H9 (cell line): ENCODE measurements around the gene TECPR2. TPM values are rescaled to one million over a fixed set of nuclear protein-coding genes. Genes with fewer than 3 reads are reported as not detected.

Experiments
- DNase-seq: peaks from one replicate; pipeline ENCODE4 v3.0.0-alpha.2; 2017
- H2AFZ ChIP-seq: one replicate; pipeline ENCODE4 v1.6.1; 2013; ENCODE audit warnings: mild to moderate bottlenecking, low read length, control low read depth, moderate library complexity
- H2AK5ac ChIP-seq: 2 replicates; pipeline ENCODE4 v1.6.1; 2013; ENCODE audit warnings: low read length, control low read depth, mixed read lengths; ENCODE audit not compliant: insufficient read length
- H2BK120ac ChIP-seq: one replicate; pipeline ENCODE4 v1.6.1; 2013; ENCODE audit warnings: low read depth, mild to moderate bottlenecking, low read length, control low read depth, inconsistent platforms; ENCODE audit not compliant: poor library complexity, severe bottlenecking
- H2BK12ac ChIP-seq: 2 replicates; pipeline ENCODE4 v1.6.1; 2013; ENCODE audit warnings: low read length, control low read depth, mixed read lengths, low read depth; ENCODE audit not compliant: insufficient read length
- H2BK15ac ChIP-seq: 2 replicates; pipeline ENCODE4 v1.6.1; 2013; ENCODE audit warnings: low read depth, low read length, control low read depth
- H2BK20ac ChIP-seq: one replicate; pipeline ENCODE4 v1.6.1; 2013; ENCODE audit warnings: low read depth, mild to moderate bottlenecking, low read length, control low read depth, inconsistent platforms; ENCODE audit not compliant: poor library complexity, severe bottlenecking
- H2BK5ac ChIP-seq: 2 replicates; pipeline ENCODE4 v1.6.1; 2013; ENCODE audit warnings: low read length, control low read depth, mixed read lengths; ENCODE audit not compliant: insufficient read length
- H3K14ac ChIP-seq: 2 replicates; pipeline ENCODE4 v1.6.1; 2013; ENCODE audit warnings: low read length, control low read depth; ENCODE audit not compliant: insufficient read depth
- H3K18ac ChIP-seq: 2 replicates; pipeline ENCODE4 v1.6.1; 2013; ENCODE audit warnings: low read depth, mild to moderate bottlenecking, mixed read lengths, low read length, control low read depth; ENCODE audit not compliant: insufficient read length
- H3K23ac ChIP-seq: 2 replicates; pipeline ENCODE4 v1.6.1; 2013; ENCODE audit warnings: low read length, control low read depth, mixed read lengths, low read depth; ENCODE audit not compliant: insufficient read length
- H3K23me2 ChIP-seq: 2 replicates; pipeline ENCODE4 v1.6.1; 2013; ENCODE audit warnings: low read depth, mild to moderate bottlenecking, mixed read lengths, low read length, control low read depth; ENCODE audit not compliant: insufficient read length, poor library complexity, severe bottlenecking
- H3K27ac ChIP-seq: 2 replicates; pipeline ENCODE4 v1.5.1; 2013; ENCODE audit warnings: low read length, control low read depth, mixed read lengths, low read depth; ENCODE audit not compliant: insufficient read length
- H3K27me3 ChIP-seq: 2 replicates; pipeline ENCODE4 v1.6.1; 2013; ENCODE audit warnings: low read length, control low read depth, inconsistent platforms; ENCODE audit not compliant: insufficient read depth
- H3K4ac ChIP-seq: 2 replicates; pipeline ENCODE4 v1.6.1; 2013; ENCODE audit warnings: low read depth, mild to moderate bottlenecking, control low read depth, inconsistent platforms, low read length, moderate library complexity
- H3K4me1 ChIP-seq: 2 replicates; pipeline ENCODE4 v1.6.1; 2013; ENCODE audit warnings: low read length, control low read depth, inconsistent platforms; ENCODE audit not compliant: insufficient read depth
- H3K4me2 ChIP-seq: 2 replicates; pipeline ENCODE4 v1.6.1; 2013; ENCODE audit warnings: low read length, control low read depth, mixed read lengths; ENCODE audit not compliant: insufficient read length, insufficient read depth
- H3K56ac ChIP-seq: 2 replicates; pipeline ENCODE4 v1.6.1; 2013; ENCODE audit warnings: low read depth, mild to moderate bottlenecking, mixed read lengths, low read length, control low read depth; ENCODE audit not compliant: insufficient read length
- H3K79me1 ChIP-seq: 2 replicates; pipeline ENCODE4 v1.6.1; 2013; ENCODE audit warnings: low read depth, mild to moderate bottlenecking, moderate library complexity, low read length, control low read depth, inconsistent platforms; ENCODE audit not compliant: insufficient read depth, poor library complexity, severe bottlenecking
- H3K79me2 ChIP-seq: 2 replicates; pipeline ENCODE4 v1.6.1; 2013; ENCODE audit warnings: low read length, control low read depth, inconsistent platforms; ENCODE audit not compliant: insufficient read depth
- H3K9ac ChIP-seq: 2 replicates; pipeline ENCODE4 v1.6.1; 2013; ENCODE audit warnings: low read length, control low read depth, mixed read lengths; ENCODE audit not compliant: insufficient read length; ENCODE audit errors: extremely low read depth
- H3K9me3 ChIP-seq: one replicate; pipeline ENCODE4 v1.6.1; 2013; ENCODE audit warnings: low read depth, low read length, inconsistent platforms; ENCODE audit not compliant: control insufficient read depth
- H3T11ph ChIP-seq: one replicate; pipeline ENCODE4 v1.6.1; 2013; ENCODE audit warnings: mild to moderate bottlenecking, low read length, control low read depth, inconsistent platforms
- H4K20me1 ChIP-seq: one replicate; pipeline ENCODE4 v1.6.1; 2013; ENCODE audit not compliant: control insufficient read depth, insufficient read length, insufficient read depth
- H4K5ac ChIP-seq: 2 replicates; pipeline ENCODE4 v1.6.1; 2013; ENCODE audit warnings: low read depth, mild to moderate bottlenecking, mixed read lengths, low read length, control low read depth; ENCODE audit not compliant: insufficient read length
- H4K8ac ChIP-seq: replicated peaks from 2 replicates; pipeline ENCODE4 v1.6.1; 2013; ENCODE audit warnings: low read length, control low read depth, mixed read lengths, low read depth; ENCODE audit not compliant: insufficient read length
- H4K91ac ChIP-seq: 2 replicates; pipeline ENCODE4 v1.6.1; 2013; ENCODE audit warnings: low read depth, mild to moderate bottlenecking, moderate library complexity, mixed read lengths, low read length, control low read depth; ENCODE audit not compliant: insufficient read length
- H3K27ac Mint-ChIP-seq, 3 experiments: 2 replicates in 2 of 3; 3 replicates in 1 of 3; pipeline ENCODE4 v1.8.0; 2020 to 2021; ENCODE audit warnings: mixed read lengths in 3 of 3, mild to moderate bottlenecking in 1 of 3, moderate library complexity in 1 of 3
- H3K27me3 Mint-ChIP-seq: 2 replicates; pipeline ENCODE4 v1.8.0; 2021; ENCODE audit warnings: low read depth, mild to moderate bottlenecking, moderate library complexity, mixed read lengths
- H3K36me3 Mint-ChIP-seq, 3 experiments: 2 replicates in 2 of 3; 3 replicates in 1 of 3; pipeline ENCODE4 v1.8.0; 2020 to 2021; ENCODE audit warnings: low read depth in 3 of 3, mixed read lengths in 3 of 3; ENCODE audit not compliant: insufficient read depth in 1 of 3
- H3K4me1 Mint-ChIP-seq, 2 experiments: 2 replicates each; pipeline ENCODE4 v1.8.0; 2020; ENCODE audit warnings: mixed read lengths in 2 of 2
- H3K4me3 Mint-ChIP-seq, 2 experiments: 2 replicates in 1 of 2; 3 replicates in 1 of 2; pipeline ENCODE4 v1.8.0; 2020 to 2021; ENCODE audit warnings: mild to moderate bottlenecking in 2 of 2, mixed read lengths in 2 of 2, moderate library complexity in 1 of 2
- H3K9me3 Mint-ChIP-seq, 2 experiments: 2 replicates in 1 of 2; 3 replicates in 1 of 2; pipeline ENCODE4 v1.8.0; 2020; ENCODE audit warnings: mild to moderate bottlenecking in 2 of 2, mixed read lengths in 2 of 2, moderate library complexity in 1 of 2
- CTCF ChIP-seq: fragments of 200-600 bp; sonication (generic); conservative IDR thresholded peaks from 3 replicates; pipeline ENCODE4 v1.8.0; 2021; ENCODE audit warnings: antibody characterized with exemption, mild to moderate bottlenecking
- WGBS: extraction: QIAGEN DNeasy Blood & Tissue Kit; methylation state at CpG from one replicate; pipeline ENCODE4 v1.1.7; 2013; ENCODE audit warnings: missing lambda C conversion rate, low lambda C conversion rate, mixed read lengths; ENCODE audit not compliant: insufficient read length; ENCODE audit errors: extremely low coverage; 5-methylcytosine and 5-hydroxymethylcytosine counted together
- total RNA-seq: library from RNA; stranded (reverse); gene quantifications from 2 replicates; pipeline ENCODE4 v1.2.1, GENCODE V29; 2021

Gene TECPR2
- total RNA-seq, 1 experiment from 2014 or later, result 15.4 TPM

GRCh38 chr14:102544046-102544746 is 181.5 kb downstream of the TECPR2 start:
- Histone ChIP-seq H2AK5ac (no peak overlapping the region), H3K79me2 (no peaks in the 10 kb centered on the region), H3K9ac (no peak overlapping the region), H2BK12ac (no peak overlapping the region), H3K4ac (no peak overlapping the region), H3K23me2 (no peaks in the 10 kb centered on the region), H3K14ac (peak overlapping the region; percentile 53), H2BK120ac (no peak overlapping the region), H4K20me1 (no peaks in the 10 kb centered on the region), H3K18ac (no peak overlapping the region), H3K56ac (no peak overlapping the region), H3K27ac (no peak overlapping the region), H2BK5ac (no peak overlapping the region), H3T11ph (no peak overlapping the region), H2AFZ (no peak overlapping the region), H2BK20ac (no peak overlapping the region), H3K9me3 (no peaks in the 10 kb centered on the region), H2BK15ac (no peak overlapping the region), H3K27me3 (no peaks in the 10 kb centered on the region), H3K23ac (no peak overlapping the region), H3K4me1 (no peaks in the 10 kb centered on the region), H3K79me1 (no peaks in the 10 kb centered on the region), H4K5ac (no peak overlapping the region), H3K4me2 (peak overlapping the region; percentile 7), H4K8ac (no peak overlapping the region), H4K91ac (no peak overlapping the region)
- H3K4me3 Mint-ChIP-seq, result peak overlapping the region; percentile 4 to 15; a peak in 2 of 5 replicates
- H3K36me3 Mint-ChIP-seq, result peaks cover 0 to 1% (median 0%) of the 10 kb centered on the region in 3 experiments; a peak in 1 of 7 replicates
- WGBS, result no CpG with 5 or more reads among the region's 43 CpGs
- H3K27ac Mint-ChIP-seq, result no peak overlapping the region
- TF ChIP-seq CTCF, result no peak
- H3K4me1 Mint-ChIP-seq, result peaks cover 22 to 27% of the 10 kb centered on the region in 2 experiments
- DNase-seq, result peak; percentile 53
- H3K27me3 Mint-ChIP-seq, result peaks cover 16% of the 10 kb centered on the region
- no peaks in the 10 kb centered on the region for H3K9me3 Mint-ChIP-seq
